Amniotic stem cell (primary cell): ENCODE results near the gene RAB14.

Source experiments
- DNase-seq: peaks from one replicate; lab custom pipeline; 2025; lab: John Stamatoyannopoulos, UW

RAB14 gene

GRCh38 chr9:121219530-121219929, 17.9 kb upstream of the RAB14 start:
- DNase-seq = no peak

DNA sequence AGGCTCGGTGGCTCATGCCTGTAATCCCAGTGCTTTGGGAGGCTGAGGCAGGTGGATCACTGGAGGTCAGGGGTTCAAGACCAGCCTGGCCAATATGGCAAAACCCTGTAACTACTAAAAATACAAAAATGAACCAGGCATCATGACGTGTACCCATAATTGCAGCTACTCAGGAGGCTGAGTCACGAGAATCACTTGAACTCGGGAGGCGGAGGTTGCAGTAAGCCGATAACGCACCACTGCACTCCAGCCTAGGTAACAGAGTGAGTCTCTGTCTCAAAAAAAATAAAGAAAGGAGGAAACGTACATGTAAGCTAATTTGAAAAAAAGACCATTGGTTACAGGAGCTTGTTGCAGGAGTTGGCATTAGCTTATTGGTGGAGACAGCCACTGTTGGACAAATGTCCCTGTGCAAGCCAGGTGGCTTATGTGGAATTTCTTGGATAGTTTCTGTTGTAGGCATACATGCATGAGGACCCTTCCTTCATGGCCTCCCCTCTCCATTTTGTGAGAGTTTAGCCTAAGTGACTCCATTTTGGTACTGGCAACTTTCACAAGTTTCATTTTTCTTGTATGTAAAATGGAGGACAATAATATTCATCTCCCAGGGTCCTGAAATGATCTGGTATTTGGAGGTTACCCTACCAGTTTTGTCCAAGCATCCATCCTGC, 16.8 kb upstream of the RAB14 start:
- no peak for DNase-seq

- DNase-seq = no peak
Observed at GRCh38 chr9:121217609-121218292, 16.1 kb upstream of the RAB14 start.

DNA sequence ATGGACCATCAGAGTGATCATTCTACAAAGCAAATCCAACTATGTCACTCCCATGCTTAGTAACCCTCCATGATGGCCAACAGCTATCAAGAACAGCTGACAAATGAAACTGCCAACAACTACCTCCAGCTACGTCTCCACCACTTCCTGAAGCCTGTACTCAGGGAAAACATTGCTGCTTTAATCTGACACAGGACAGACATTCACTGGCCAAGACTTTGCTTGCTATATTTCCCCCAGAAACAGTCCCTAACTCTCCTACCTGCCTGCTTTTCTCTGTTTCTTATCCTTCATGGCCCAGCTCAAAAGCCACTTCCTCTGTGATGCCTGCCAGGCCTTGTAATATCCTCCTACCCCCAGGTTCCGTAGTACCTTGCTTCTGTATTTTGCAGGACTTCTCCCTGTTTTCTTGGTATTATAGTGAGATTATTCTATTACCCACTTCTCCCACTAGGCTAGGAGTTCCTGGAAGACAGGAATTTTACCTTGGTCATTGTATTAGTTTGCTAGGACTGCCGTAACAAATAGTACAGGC, 14.7 kb upstream of the RAB14 start:
- DNase-seq = no peak

- DNase-seq = no peak
Observed at GRCh38 chr9:121214005-121214404, 12.3 kb upstream of the RAB14 start.

GRCh38 chr9:121213136-121213806, 11.6 kb upstream of the RAB14 start:
- peak; percentile 54 for DNase-seq

GRCh38 chr9:121210536-121210935, 8.9 kb upstream of the RAB14 start:
- DNase-seq = no peak

DNA sequence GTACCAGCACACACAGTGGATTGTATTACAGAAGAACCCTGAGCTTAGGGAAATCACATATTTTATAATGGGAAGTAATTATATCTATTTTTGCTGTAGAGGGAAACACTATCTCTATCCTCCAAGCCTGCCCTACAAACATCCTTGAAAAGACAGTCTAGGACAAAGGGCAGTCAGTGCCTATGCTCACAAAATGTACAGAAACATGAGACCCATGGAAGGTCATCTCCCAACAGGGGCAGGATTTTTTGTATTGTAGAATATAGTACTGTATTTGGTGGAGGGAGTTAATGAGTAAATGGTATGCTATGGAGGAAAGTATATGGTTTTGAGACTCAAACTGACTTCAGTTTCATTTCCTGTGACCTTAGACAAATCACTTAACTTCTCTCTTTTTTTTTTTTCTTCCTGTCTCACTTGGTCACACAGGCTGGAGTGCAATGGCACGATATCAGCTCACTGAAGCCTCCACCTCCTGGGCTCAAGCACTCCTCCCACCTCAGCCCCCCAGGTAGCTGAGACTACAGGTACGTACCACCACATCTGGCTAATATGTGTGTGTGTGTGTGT, 5.8 kb upstream of the RAB14 start:
- no peak for DNase-seq

DNA sequence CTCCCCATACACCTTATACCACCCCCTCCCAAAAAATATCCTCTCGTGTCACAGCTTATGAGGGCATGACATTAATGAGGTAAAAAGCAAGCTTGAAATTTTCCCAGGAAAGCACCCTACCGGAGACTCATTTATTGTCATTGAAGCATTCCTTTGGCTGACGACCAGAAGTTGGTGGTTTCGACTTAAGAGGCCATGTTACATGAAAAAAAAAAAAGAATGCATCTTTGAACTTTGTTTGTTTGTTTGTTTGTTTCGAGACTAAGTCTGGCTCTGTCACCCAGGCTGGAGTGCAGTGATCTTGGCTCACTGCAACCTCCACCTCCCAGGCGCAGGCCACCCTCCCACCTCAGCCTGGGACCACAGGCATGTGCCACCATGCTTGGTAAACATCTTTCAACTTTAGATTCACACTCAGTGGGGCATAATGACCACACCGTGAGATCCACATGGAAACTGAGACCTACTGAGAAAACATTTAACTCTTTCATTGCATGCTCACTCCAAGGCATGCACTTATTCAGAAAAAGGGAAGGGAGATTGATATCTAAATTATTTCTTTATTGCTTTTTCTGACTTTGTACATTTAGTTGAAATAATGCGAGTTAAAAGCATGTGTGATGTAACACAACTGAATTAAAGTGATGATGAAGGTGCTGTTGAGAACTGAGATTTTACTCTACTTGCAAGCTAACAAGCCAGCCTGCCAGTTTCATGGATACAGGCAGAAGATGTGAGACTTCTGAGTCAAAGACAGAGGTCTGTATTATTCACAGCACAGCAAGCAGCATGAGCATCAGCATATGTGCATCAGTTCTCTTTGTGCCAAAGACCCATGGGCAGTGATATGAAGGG, 5.1 kb upstream of the RAB14 start:
- no peak for DNase-seq

DNA sequence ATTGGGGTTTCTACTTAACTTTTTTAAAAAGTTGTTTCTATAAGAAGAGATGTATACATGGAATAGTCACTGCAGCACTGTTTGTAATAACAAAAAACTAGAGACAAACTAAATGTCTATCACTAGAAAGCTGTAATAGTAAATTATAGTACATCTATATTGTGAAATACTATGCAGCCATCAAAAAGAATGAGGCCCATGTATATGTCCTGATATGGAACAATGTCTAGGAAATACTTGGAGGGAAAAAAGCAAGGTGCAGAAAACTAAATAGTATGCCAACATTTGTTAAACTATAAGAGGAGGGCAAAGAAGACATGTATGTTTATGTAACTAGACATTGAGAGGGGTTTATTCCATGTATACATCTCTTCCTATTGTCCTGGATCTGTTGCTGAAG, 2.9 kb upstream of the RAB14 start:
- DNase-seq = no peak

GRCh38 chr9:121204121-121204520, 2.5 kb upstream of the RAB14 start:
- no peak for DNase-seq

DNA sequence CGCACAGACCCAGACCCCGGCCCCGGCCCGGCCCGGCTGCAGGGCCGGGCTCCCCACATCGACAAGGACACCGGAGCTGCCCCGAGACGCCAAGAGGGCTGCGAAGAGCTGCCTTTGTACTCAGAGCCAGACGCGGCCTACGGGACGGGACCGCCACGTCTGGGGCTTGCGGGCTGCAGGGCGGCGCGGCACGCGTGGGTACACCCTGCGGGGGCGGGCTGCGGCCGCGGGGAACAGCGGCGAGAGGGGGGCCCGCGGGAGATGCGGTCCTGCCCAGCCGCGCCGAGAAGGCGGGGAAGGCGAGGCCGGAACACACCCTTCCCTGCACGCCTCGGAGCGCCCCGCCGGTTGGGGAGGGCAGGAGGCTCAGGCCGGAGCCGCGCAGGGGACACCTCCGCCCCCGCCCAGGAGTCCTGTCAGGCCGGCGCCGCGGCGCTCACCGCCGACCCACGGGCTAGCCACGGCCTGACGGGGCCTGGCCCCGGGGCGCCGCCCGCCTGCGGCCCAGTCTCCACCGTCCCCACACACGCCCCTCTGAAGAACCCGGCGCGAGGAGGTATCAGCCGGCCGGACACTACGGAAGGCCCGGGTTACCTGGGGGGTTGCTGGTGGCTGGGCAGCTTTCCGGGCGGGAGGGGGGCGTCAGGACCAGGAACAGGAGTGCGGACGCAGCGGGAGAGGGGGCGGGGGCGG, 478 bp downstream of the RAB14 start:
- no peak for DNase-seq

DNA sequence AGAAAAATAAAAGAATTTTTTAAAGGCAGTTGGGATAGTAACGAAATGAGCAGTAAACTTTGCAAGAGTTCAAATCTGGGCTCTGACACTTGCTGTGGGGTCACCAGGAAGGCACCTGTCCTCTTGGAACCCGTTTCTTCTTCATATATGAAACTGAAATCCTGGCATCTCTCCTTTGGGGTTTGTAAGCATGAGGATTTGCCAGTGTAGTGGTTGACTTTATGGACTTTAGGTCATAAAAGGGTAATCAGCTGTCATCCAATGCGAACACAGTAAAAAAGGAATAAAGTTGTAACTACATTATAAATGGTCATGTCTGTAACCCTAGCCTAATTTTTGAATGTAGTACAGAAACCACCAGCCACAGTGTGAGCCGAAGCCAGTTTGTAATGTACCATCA, 1.3 kb downstream of the RAB14 start:
- no peak for DNase-seq

DNA sequence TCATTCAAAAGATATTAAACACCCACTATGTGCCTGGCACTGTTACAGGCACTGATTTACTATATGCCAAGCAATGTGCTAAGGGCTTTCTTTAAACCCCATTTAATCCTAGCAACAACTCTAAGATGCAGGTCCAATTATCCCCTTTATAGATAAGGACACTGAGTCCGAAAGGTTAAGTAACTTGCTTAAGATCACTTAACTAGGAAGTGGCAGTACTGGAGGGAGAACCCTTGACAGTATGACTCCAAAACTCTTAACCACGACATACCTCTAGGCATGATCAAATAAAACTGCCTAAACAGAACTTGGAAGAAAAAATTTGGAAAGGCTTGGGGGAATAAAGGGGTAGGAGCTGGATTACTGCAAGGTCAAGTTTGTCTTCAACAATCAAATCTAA, 1.7 kb downstream of the RAB14 start:
- no peak for DNase-seq

DNA sequence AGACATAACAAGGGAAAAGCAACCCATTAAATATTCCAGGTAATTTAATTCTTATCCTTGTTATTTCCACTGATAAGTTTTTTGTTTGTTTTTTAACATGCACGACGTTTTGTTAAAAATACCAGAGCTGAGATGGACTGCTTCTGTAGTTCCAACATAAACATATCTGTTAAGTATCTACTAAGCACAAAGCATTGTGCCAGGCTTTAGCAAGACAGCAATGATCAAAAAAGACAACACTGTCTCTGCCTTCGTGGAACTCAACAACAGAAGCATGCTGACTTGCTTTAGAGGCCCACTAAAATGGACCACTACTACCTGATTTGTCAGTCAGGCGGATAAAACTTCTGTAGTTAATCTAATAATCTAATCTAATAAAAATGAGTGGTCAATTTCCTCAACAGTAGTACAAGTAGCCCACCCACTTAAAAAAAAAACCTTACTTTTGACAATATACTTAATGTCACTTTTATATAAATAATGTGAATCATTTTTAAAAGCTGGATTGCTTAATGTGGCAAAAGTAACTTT, 3.1 kb downstream of the RAB14 start:
- no peak for DNase-seq

- no peak for DNase-seq
Observed at GRCh38 chr9:121197132-121197531, 4.5 kb downstream of the RAB14 start.

DNA sequence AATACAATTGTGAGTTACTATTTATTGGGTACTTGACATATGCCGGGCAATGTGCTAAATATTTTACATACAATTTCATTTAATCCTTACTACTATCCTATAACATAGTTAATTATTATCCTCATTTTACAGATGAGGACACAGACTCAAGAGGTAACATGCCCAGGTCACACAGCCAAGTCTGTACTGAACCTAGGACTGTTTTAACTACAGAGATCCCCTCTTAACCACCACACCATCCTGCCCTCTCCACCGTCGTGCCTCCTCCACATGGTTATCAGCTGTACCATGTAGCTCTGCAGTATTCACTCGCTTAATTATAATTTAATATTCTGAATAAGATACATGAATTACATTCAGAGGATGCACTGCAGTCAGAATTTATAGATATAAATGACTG, 5.3 kb downstream of the RAB14 start:
- no peak for DNase-seq

- no peak for DNase-seq
Observed at GRCh38 chr9:121194730-121195129, 6.9 kb downstream of the RAB14 start.

DNA sequence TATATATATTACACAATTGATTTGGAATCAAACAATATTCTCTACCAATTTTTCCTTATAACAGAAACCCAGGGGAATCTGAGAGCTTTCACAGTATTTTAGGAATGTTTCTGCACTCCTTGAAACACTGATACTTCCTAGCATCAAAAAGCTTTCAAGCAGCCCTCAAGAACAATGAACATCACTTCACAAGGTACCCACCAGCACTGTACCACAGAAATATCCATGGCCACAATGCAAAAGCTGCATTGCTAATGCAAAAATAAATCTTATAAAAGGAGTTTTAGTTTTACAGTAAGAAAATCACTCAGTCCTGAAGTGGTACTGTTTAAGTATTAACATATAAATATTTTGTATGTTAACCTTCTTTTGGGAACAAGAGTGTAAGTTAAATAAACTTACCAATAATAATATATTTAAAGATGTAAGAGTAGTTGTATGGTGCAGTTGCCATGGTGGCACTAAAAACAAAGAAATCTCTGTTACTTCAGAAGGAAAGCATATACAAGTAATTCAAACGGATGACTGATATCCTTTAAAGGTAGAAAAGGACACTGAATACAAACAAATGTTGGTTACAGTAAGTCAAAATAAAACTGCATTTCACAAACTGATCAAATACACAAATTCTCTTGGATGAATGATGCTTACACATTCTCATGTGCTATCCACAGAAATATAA, 8.6 kb downstream of the RAB14 start:
- no peak for DNase-seq

DNA sequence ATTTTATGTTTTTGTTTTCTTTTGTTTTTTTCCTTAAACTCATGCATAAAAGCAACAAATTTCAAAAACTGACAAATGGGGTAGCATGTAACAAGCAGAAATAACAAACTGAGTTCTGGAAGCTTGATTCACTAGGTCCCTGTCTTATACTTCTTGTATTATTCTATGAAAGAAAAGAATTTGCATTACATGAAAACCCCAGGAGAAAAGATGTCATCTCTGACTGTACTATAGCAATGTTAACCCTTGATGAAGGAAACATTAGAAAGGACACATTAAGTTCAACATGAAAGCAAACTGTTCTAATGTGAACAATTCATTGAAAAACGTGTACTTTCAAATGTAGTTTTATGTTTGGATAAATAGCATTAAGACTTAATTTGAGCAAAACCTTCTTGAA, 9.2 kb downstream of the RAB14 start:
- no peak for DNase-seq
